ENCODE results near the gene DDI2. TPM values are rescaled to one million over a fixed set of nuclear protein-coding genes. Genes with fewer than 3 reads are reported as not detected.
A peak's percentile ranks its signal among the peaks of the same experiment; 100 is the strongest.

The DDI2 gene
- polyA plus RNA-seq, 1 donor (not counting 4 experiments of a cell fraction or from before 2014, with no cell fraction given), result 11.5 TPM

- H3K4me3 ChIP-seq (ENCODE audit: control insufficient read depth in 2 of 3, extremely low read depth in 1 of 3, insufficient read depth in 2 of 3, low read depth in 1 of 3, low read length in 3 of 3), result peak within 1 kb of the TSS; percentile 70 to 94 (median 89)
- no peak for DNase-seq (ENCODE audit: low read depth, low spot score)
- H2AFZ ChIP-seq (ENCODE audit: control insufficient read depth, low read length), result peak within 1 kb of the TSS; percentile 56
- FAIRE-seq, result no peak
- H3K9me1 ChIP-seq (ENCODE audit: control insufficient read depth, extremely low read depth, insufficient read depth, low read length), result no peaks in the 10 kb centered on the region
- H3K36me3 ChIP-seq (ENCODE audit: control insufficient read depth in 2 of 2, extremely low read depth in 1 of 2, insufficient read depth in 2 of 2, low read length in 2 of 2), result peaks cover 0 to 1% of the 10 kb centered on the region in 2 experiments
- H3K4me1 ChIP-seq (ENCODE audit: control insufficient read depth, extremely low read depth, insufficient read depth, low read length), result peaks cover 52% of the 10 kb centered on the region
- peaks cover 3% of the 10 kb centered on the region for H4K20me1 ChIP-seq (ENCODE audit: control insufficient read depth, extremely low read depth, insufficient read depth, low read length)
- peaks cover 48% of the 10 kb centered on the region for H3K79me2 ChIP-seq (ENCODE audit: control insufficient read depth, insufficient read depth, low read length)
- peak within 1 kb of the TSS; percentile 93 for H3K27ac ChIP-seq (ENCODE audit: control insufficient read depth, insufficient read depth, low read length)
- TF ChIP-seq EZH2 (IDR thresholded peaks at IDR 0.05; ENCODE audit: low read length) (no peak), CTCF (optimal IDR thresholded peaks at IDR 0.05 in 1 of 3, IDR thresholded peaks at IDR 0.05 in 1 of 3, conservative IDR thresholded peaks at IDR 0.05 in 1 of 3; ENCODE audit: extremely low read depth in 1 of 3, insufficient read depth in 2 of 3, low read length in 3 of 3) (no peak)
- H3K4me2 ChIP-seq (ENCODE audit: control insufficient read depth, extremely low read depth, insufficient read depth, low read depth, low read length), result peak within 1 kb of the TSS; percentile 99
- H3K9ac ChIP-seq (ENCODE audit: control insufficient read depth, extremely low read depth, insufficient read depth, low read length), result peak within 1 kb of the TSS; percentile 93
- dilution Hi-C loops (cut with MboI; ENCODE audit: extremely low pct_ligation_motif_present, low sequenced_read_pairs), result no loop called here
- H3K9me3 ChIP-seq (ENCODE audit: control insufficient read depth, low read depth, low read length), result no peaks in the 10 kb centered on the region
- no peaks in the 10 kb centered on the region for H3K27me3 ChIP-seq (ENCODE audit: control insufficient read depth, extremely low read depth, insufficient read depth, low read length)
Measured at GRCh38 chr1:15684042-15684461, 66.8 kb downstream of the DDI2 start, which contains the start of gene PLEKHM2. TSS of gene PLEKHM2 (plus strand) at chr1:15684320. CDS start at chr1:15684559, 239 bp downstream.

- peaks cover 54% of the 10 kb centered on the region for H3K79me2 ChIP-seq (ENCODE audit: control insufficient read depth, insufficient read depth, low read length)
- peak overlapping the region; percentile 99 for H3K4me2 ChIP-seq (ENCODE audit: control insufficient read depth, extremely low read depth, insufficient read depth, low read depth, low read length)
- peaks cover 3% of the 10 kb centered on the region for H4K20me1 ChIP-seq (ENCODE audit: control insufficient read depth, extremely low read depth, insufficient read depth, low read length)
- peaks cover 46% of the 10 kb centered on the region for H3K4me1 ChIP-seq (ENCODE audit: control insufficient read depth, extremely low read depth, insufficient read depth, low read length)
- H3K9me1 ChIP-seq (ENCODE audit: control insufficient read depth, extremely low read depth, insufficient read depth, low read length), result no peaks in the 10 kb centered on the region
- peak overlapping the region; percentile 70 to 94 (median 89) for H3K4me3 ChIP-seq (ENCODE audit: control insufficient read depth in 2 of 3, extremely low read depth in 1 of 3, insufficient read depth in 2 of 3, low read depth in 1 of 3, low read length in 3 of 3)
- DNase-seq (ENCODE audit: low read depth, low spot score), result no peak
- dilution Hi-C loops (cut with MboI; ENCODE audit: extremely low pct_ligation_motif_present, low sequenced_read_pairs), result no loop called here
- no peaks in the 10 kb centered on the region for H3K9me3 ChIP-seq (ENCODE audit: control insufficient read depth, low read depth, low read length)
- H3K9ac ChIP-seq (ENCODE audit: control insufficient read depth, extremely low read depth, insufficient read depth, low read length), result peak overlapping the region; percentile 93
- no peaks in the 10 kb centered on the region for H3K27me3 ChIP-seq (ENCODE audit: control insufficient read depth, extremely low read depth, insufficient read depth, low read length)
- no peak overlapping the region for H2AFZ ChIP-seq (ENCODE audit: control insufficient read depth, low read length)
- no peak for FAIRE-seq
- peaks cover 3 to 4% of the 10 kb centered on the region in 2 experiments for H3K36me3 ChIP-seq (ENCODE audit: control insufficient read depth in 2 of 2, extremely low read depth in 1 of 2, insufficient read depth in 2 of 2, low read length in 2 of 2)
- H3K27ac ChIP-seq (ENCODE audit: control insufficient read depth, insufficient read depth, low read length), result peak overlapping the region; percentile 76
- TF ChIP-seq CTCF (optimal IDR thresholded peaks at IDR 0.05 in 1 of 3, IDR thresholded peaks at IDR 0.05 in 1 of 3, conservative IDR thresholded peaks at IDR 0.05 in 1 of 3; ENCODE audit: extremely low read depth in 1 of 3, insufficient read depth in 2 of 3, low read length in 3 of 3) (no peak), EZH2 (IDR thresholded peaks at IDR 0.05; ENCODE audit: low read length) (no peak)
Measured at GRCh38 chr1:15684468-15685291, 67.4 kb downstream of the DDI2 start.

All from keratinocyte (primary cell).